Subcutaneous adipose tissue (tissue), 4 donors: ENCODE data around the gene ADGRG3. TPM values are rescaled to one million over a fixed set of nuclear protein-coding genes. Genes with fewer than 3 reads are reported as not detected.

ENCODE experiments used
- total RNA-seq, 4 donors: library from RNA; depleted of rRNA; stranded (reverse); fragments of >200 nt; gene quantifications; one replicate each; pipeline ENCODE4 v1.1.0, GENCODE V29; 2016
- TF ChIP-seq, protein P1 (sequence below): fragments of 450-650 bp; IDR thresholded peaks from one replicate; pipeline ENCODE4 v1.5.1; 2016; ENCODE audit warnings: low read depth, mild to moderate bottlenecking, control low read depth, antibody characterized with exemption, moderate library complexity

Gene ADGRG3
- total RNA-seq, 4 donors from 2014 or later, result 0.44 to 4.0 (median 2.1) TPM; not detected in 1

GRCh38 chr16:57687363-57687929 lies 19.3 kb downstream of the ADGRG3 start:
- TF ChIP-seq, protein P1, sequence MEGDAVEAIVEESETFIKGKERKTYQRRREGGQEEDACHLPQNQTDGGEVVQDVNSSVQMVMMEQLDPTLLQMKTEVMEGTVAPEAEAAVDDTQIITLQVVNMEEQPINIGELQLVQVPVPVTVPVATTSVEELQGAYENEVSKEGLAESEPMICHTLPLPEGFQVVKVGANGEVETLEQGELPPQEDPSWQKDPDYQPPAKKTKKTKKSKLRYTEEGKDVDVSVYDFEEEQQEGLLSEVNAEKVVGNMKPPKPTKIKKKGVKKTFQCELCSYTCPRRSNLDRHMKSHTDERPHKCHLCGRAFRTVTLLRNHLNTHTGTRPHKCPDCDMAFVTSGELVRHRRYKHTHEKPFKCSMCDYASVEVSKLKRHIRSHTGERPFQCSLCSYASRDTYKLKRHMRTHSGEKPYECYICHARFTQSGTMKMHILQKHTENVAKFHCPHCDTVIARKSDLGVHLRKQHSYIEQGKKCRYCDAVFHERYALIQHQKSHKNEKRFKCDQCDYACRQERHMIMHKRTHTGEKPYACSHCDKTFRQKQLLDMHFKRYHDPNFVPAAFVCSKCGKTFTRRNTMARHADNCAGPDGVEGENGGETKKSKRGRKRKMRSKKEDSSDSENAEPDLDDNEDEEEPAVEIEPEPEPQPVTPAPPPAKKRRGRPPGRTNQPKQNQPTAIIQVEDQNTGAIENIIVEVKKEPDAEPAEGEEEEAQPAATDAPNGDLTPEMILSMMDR, result no peak

- TF ChIP-seq, protein P1, result no peak
Measured at GRCh38 chr16:57688487-57688986, 20.4 kb downstream of the ADGRG3 start.

DNA sequence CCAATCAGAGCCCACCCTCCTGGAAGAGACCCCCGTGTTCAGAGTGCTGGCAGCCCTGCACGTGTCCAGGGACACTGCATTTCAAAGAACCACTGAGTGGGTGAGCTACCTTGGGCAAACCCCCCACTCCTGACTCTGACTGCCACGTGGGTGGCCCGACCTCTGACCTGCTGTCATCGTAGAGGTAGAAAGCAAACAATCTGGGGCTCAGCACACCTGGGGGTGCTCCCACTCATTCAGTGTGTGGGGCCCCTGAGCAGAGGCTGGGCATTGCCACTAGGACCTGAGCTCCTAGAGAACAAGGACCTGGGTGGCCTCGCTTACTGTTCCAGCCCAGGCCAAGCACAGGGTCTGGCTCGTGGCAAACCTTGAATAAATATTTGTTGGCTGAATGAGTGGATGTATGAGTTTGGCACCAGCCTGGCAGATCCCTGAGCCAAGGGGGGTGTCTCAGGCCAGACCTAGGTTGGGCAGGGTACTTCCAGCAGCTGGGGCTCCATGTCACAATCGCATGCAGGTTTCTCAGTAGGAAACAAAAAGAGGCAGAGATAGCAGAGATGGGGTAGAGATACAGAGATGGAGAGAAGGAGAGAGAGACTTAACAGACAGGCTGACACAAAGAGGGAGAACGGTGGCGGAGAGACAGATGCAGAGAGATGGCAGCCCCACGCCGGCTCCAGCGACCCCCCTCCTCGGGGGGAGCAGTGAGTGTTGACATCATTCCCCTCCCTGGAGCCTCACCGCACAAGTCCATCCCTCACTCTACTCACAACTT lies 21.1 kb downstream of the ADGRG3 start:
- TF ChIP-seq, protein P1, result no peak

DNA sequence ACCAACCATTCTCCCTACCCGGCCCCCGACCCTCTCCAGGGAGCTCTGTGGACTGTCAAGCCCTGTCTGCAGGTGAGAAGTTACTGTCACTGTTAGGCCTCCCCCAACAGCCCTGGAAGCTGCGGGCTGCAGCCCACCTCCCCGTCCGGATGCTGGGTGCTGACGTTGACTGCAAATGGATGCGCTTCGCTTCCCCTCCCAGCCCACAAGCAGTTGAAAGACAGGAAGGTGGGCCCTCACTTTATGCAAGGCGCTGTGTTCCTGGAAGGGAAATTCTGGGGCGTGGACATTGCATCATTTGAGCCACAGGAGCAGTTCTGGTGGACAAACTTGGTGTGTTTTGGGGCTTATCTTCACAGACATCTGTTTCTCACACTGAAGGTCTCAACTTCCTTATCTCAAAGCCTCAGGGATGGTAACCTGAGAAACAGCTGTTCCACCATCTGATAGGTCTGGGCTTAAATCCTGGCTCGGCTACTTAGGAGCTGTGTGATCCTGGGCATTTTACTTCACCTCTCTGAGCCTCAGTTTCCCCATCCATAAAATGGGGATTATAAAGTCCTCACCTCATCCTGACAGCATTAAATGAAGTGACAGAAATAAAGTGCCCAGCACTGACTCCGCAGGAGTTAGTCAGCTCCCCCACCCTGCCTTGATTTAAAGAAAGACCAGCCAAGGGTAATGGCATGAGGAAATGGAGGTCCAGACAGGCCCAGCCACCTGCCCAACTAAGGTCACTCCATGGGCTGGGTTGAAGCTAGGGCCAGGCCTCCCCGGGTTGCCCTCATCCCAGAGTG lies 21.9 kb downstream of the ADGRG3 start:
- TF ChIP-seq, protein P1, result no peak

GRCh38 chr16:57690782-57691471 lies 22.8 kb downstream of the ADGRG3 start:
- TF ChIP-seq, protein P1, result no peak

DNA sequence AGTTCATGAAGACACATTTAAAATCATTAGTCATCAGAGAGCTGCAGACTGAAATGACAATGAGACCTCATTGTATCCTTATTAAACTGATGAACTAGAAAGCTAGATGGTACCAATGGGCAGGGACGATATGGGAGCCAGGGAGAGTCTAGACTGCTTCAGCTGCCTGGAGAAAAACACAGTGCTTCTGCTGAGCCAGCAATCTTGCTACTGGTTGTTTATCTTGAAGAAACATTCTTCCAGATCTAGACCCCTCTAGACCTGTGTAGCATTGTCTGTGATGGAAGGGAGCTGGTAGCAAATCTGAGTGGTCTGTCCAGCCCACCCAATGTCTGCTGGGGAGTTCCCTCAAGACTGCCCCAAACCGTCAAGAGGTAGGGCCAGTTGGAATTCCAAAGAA lies 24.5 kb downstream of the ADGRG3 start:
- TF ChIP-seq, protein P1, result no peak
